ENCODE results near the gene CFAP45.
A peak's percentile ranks its signal among the peaks of the same experiment; 100 is the strongest.

The CFAP45 gene

GRCh38 chr1:159944623-159945455 lies 44.9 kb upstream of the CFAP45 start:
- H3K27me3 Mint-ChIP-seq (ENCODE audit: low read depth): peaks cover 6% of the 10 kb centered on the region
- peak overlapping the region; percentile 27 to 47 (median 34) for H3K27ac Mint-ChIP-seq
- TF ChIP-seq, protein P1, sequence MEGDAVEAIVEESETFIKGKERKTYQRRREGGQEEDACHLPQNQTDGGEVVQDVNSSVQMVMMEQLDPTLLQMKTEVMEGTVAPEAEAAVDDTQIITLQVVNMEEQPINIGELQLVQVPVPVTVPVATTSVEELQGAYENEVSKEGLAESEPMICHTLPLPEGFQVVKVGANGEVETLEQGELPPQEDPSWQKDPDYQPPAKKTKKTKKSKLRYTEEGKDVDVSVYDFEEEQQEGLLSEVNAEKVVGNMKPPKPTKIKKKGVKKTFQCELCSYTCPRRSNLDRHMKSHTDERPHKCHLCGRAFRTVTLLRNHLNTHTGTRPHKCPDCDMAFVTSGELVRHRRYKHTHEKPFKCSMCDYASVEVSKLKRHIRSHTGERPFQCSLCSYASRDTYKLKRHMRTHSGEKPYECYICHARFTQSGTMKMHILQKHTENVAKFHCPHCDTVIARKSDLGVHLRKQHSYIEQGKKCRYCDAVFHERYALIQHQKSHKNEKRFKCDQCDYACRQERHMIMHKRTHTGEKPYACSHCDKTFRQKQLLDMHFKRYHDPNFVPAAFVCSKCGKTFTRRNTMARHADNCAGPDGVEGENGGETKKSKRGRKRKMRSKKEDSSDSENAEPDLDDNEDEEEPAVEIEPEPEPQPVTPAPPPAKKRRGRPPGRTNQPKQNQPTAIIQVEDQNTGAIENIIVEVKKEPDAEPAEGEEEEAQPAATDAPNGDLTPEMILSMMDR (IDR thresholded peaks at IDR 0.05; ENCODE audit: unreplicated experiment in 3 of 3): no peak
- H3K4me1 Mint-ChIP-seq: peaks cover 36% of the 10 kb centered on the region
- peak overlapping the region; percentile 89 to 92 (median 90) for H3K4me3 Mint-ChIP-seq
- no peaks in the 10 kb centered on the region for H3K36me3 Mint-ChIP-seq (ENCODE audit: low read depth)
- H3K9me3 Mint-ChIP-seq: no peaks in the 10 kb centered on the region

DNA sequence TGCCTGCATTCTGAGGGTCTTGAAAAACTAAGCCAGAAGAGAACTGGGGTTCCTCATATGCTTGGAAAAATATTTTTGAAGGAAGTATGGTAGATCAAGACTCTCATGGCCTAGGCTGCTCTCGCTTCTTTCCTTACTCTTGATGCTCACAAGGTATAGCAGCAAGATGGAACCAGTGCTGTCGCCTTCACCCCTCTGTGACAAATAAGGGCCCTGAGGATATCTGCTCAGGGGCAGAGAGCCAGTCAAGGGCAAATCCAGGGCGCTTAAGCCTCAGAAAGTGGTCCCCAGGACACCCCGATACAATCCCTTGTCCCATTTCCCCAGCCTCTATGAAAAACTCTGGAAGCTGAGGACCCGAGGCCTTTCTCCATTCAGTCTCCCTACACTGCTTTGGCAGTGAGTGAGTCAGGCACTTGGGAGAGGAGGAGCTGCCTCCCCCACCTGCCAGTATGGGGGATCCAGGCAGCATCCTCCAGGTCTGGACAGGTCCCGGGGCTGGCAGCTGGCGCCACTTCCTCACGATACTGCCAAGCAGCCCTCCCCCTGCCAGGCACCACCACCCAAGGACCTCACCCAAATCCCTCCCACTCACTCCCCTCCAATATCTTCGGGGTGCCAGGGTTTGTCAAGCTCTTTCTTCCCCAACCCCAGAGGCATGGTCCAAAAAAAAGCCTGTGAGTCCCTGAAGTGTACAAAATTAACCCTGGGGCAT lies 44.1 kb upstream of the CFAP45 start:
- H3K4me3 Mint-ChIP-seq: peak overlapping the region; percentile 89 to 92 (median 90)
- no peaks in the 10 kb centered on the region for H3K9me3 Mint-ChIP-seq
- peaks cover 31% of the 10 kb centered on the region for H3K4me1 Mint-ChIP-seq
- H3K27ac Mint-ChIP-seq: no peak overlapping the region
- TF ChIP-seq, protein P1 (IDR thresholded peaks at IDR 0.05; ENCODE audit: unreplicated experiment in 3 of 3): no peak
- H3K27me3 Mint-ChIP-seq (ENCODE audit: low read depth): peaks cover 10% of the 10 kb centered on the region
- peaks cover under 1% of the 10 kb centered on the region for H3K36me3 Mint-ChIP-seq (ENCODE audit: low read depth)

GRCh38 chr1:159943278-159943640 lies 43.3 kb upstream of the CFAP45 start:
- Mint-ChIP-seq H3K4me1 (peaks cover 31% of the 10 kb centered on the region), H3K36me3 (ENCODE audit: low read depth) (peaks cover 5% of the 10 kb centered on the region), H3K9me3 (no peaks in the 10 kb centered on the region), H3K4me3 (peak overlapping the region; percentile 18 to 65 (median 27)), H3K27ac (no peak overlapping the region), H3K27me3 (ENCODE audit: low read depth) (peaks cover 10% of the 10 kb centered on the region)
- TF ChIP-seq, protein P1 (IDR thresholded peaks at IDR 0.05; ENCODE audit: unreplicated experiment in 3 of 3): no peak

DNA sequence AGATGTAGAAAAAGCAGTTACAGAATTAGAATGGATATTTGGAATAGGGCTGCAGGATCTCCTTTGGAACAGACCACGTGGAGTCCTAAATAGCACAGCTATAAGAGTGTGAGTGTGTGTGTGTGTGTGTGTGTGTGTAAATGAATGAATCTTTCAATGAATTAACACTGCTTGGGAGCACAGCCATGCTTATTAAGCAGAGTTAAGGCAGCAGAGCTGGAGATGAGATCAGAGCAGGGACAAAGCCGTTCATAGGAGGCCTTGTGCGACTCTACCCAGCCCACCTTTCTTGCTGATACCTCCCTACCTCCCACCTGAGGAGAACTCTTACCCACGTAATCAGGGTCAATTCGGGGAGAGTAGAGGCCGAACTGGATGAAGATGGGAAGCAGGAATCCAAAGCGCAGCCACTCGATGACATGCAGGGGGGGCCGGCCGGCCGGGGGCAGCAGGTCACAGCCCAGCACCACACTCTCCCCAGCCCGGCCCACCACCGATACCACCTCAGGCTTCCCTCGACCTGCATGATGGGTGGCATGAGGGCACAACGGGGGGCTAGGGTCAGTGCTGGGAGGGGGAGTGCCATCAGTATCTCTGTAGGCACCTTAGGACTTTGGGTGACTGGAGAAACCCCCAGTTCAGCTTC lies 42.8 kb upstream of the CFAP45 start:
- peak overlapping the region in 2 of 3 experiments; percentile 18 to 39 for H3K27ac Mint-ChIP-seq
- H3K9me3 Mint-ChIP-seq: no peaks in the 10 kb centered on the region
- peak overlapping the region; percentile 41 to 64 (median 62) for H3K4me3 Mint-ChIP-seq
- H3K36me3 Mint-ChIP-seq (ENCODE audit: low read depth): peaks cover 5% of the 10 kb centered on the region
- H3K27me3 Mint-ChIP-seq (ENCODE audit: low read depth): peaks cover 10% of the 10 kb centered on the region
- TF ChIP-seq, protein P1 (IDR thresholded peaks at IDR 0.05; ENCODE audit: unreplicated experiment in 3 of 3): no peak
- H3K4me1 Mint-ChIP-seq: peaks cover 36% of the 10 kb centered on the region

DNA sequence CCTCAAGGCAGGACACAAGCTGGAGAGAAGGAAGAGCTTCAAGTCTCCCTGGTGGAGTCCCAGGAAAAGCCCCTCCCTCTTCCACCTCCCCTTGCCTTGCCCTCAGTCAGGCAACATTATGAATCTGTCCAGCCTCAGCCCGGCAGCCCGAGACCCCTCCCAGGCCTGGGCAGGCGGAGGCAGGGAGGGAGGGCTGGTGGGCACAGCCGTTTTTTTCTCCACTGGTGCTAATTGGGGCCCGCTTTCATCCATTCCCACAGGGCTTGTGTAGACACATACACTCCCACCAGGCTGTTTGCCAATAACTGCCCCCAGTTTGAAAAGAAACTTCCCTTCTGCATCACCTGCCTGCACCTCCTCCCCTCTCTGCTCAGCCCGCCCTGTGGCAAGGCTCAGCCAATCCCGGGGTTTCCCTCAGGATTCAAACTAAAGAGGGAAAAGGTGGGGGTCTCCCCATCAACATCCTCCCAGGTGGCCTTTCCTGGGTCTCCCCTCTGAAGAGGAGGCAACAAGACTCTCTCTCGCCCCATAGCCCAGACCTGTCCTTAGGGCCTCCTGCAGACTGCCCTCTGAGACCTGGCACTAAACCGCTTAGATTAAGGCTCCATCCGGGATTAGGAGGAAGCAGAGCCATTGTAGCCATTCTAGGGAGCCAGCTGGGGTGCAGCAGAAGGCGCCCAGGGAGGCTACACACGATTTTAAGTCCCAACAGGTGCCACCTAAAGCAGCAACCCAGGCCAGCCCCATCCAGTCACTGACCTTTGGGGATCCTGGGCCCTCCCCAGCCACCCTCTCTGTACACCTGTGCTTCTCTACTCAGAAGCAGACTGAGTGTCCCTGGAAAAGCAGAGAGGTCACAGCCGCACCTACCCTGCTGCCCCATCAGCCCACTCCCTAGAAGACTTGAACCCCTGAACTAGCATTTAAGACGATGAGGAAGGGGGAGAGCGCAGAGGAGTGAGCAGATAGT lies 41.9 kb upstream of the CFAP45 start:
- TF ChIP-seq, protein P1 (IDR thresholded peaks at IDR 0.05; ENCODE audit: unreplicated experiment in 3 of 3): no peak
- Mint-ChIP-seq H3K36me3 (ENCODE audit: low read depth) (peaks cover 5% of the 10 kb centered on the region), H3K9me3 (no peaks in the 10 kb centered on the region), H3K27me3 (ENCODE audit: low read depth) (peaks cover 10% of the 10 kb centered on the region), H3K4me3 (peak overlapping the region; percentile 41 to 64 (median 62)), H3K4me1 (peaks cover 43% of the 10 kb centered on the region), H3K27ac (no peak overlapping the region)

All from nephron (organoid).